ENCODE data around the gene ERC2.

ERC2 gene

DNA sequence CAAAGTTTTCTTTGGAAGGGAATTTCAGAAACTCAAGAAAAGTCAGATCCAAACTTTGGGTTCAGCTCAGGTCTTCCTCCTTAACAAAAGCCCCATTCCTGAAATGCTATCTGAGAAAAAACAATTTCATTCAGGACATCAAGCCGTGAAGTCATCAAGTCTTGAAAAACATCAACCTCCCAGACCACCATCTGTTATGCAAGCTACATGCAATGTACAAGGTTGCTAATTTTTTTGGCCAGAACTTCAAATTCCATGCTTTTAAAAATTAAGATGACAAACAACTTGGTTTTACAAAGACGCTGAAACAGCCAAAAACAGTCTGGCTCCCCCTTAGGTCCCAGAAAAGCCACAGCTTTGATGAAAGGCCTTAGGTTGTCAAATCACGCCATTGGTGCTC lies 927.3 kb downstream of the ERC2 start:
- Mint-ChIP-seq H3K27me3 (no peaks in the 10 kb centered on the region), H3K36me3 (no peaks in the 10 kb centered on the region)
- CTCF ChIA-PET = interaction anchor here (0.5 kb wide), 1 partner anchor 1102 kb away, joined by 3 read pairs; no protein-coding TSS in a partner anchor

DNA sequence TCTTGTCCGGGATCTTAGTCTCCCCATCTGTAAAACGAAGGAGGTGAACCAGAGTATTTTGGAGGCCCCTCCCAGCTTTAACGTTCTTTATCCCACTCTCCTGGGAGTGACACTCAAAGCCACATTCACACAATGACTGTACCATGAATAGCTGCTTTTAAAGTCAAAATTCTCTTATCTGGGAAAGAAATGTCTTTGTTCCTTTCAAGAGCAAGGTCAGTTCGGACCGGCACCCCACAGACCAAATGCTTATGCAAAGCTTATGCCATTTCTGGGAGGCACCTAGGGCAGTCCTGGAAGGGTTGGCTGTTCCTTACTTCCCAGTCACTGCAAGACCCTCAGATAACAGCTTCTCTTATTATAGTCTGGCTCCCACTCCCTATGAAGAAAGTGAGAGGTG lies 927.7 kb downstream of the ERC2 start:
- Mint-ChIP-seq H3K4me1 (no peaks in the 10 kb centered on the region), H3K36me3 (no peaks in the 10 kb centered on the region), H3K4me3 (no peak overlapping the region), H3K9me3 (peaks cover 2% of the 10 kb centered on the region), H3K27me3 (no peaks in the 10 kb centered on the region), H3K27ac (no peak overlapping the region)
- CTCF ChIA-PET = interaction anchor here (0.5 kb wide), 1 partner anchor 1102 kb away, joined by 3 read pairs; no protein-coding TSS in a partner anchor
- no peak for DNase-seq

More for the DNA sequence above, 927.3 kb downstream of the ERC2 start:
- no peak for DNase-seq
- H3K4me3 Mint-ChIP-seq = no peak overlapping the region
- no peak overlapping the region for H3K27ac Mint-ChIP-seq
- no peaks in the 10 kb centered on the region for H3K4me1 Mint-ChIP-seq
- peaks cover 2% of the 10 kb centered on the region for H3K9me3 Mint-ChIP-seq

DNA sequence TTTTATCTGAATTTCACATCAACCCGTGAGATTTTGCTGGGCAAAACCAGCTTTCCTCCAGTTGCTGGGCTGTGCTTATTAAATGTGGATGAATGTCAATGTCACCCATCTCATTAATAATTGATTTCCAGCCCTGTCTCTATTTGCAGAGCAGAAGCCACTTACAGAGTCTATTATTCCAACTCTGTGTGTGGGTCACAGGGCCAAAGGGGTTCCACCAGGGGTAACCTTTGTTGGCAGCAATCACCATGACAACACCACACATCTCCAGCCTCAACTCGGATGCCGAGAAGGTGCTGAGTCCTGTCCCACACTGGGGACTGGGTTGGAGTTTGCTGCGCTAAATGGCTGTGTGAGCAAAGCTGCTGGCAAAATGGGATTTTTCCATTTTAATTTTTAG lies 930.1 kb downstream of the ERC2 start:
- no peaks in the 10 kb centered on the region for H3K4me1 Mint-ChIP-seq
- H3K27ac Mint-ChIP-seq = no peak overlapping the region
- no peak for DNase-seq
- CTCF ChIA-PET = no interaction called here
- no peaks in the 10 kb centered on the region for H3K27me3 Mint-ChIP-seq
- no peaks in the 10 kb centered on the region for H3K36me3 Mint-ChIP-seq
- no peak overlapping the region for H3K4me3 Mint-ChIP-seq
- peaks cover 4% of the 10 kb centered on the region for H3K9me3 Mint-ChIP-seq

DNA sequence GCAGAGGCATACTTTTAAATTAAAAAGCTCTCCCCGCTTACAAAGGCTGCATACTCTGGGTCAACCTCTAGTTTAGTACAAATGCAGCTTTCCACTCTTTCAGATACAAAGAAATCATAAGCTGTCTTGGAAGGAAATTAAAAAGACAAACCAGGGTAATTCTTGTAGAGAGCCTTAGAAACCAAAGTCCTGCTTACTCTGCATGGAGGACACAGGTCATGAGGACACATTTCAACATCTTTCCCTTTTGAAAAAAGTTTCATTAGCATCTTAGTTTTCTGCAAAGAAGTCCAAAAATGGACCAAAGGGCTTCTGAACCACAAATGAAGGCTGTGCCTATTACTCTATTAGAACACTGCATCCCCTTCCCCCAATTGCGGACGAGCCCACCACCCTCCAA lies 930.7 kb downstream of the ERC2 start:
- no peak overlapping the region for H3K4me3 Mint-ChIP-seq
- no peaks in the 10 kb centered on the region for H3K36me3 Mint-ChIP-seq
- DNase-seq = no peak
- CTCF ChIA-PET = no interaction called here
- no peaks in the 10 kb centered on the region for H3K4me1 Mint-ChIP-seq
- no peak overlapping the region for H3K27ac Mint-ChIP-seq
- H3K27me3 Mint-ChIP-seq = no peaks in the 10 kb centered on the region
- H3K9me3 Mint-ChIP-seq = peaks cover 2% of the 10 kb centered on the region

DNA sequence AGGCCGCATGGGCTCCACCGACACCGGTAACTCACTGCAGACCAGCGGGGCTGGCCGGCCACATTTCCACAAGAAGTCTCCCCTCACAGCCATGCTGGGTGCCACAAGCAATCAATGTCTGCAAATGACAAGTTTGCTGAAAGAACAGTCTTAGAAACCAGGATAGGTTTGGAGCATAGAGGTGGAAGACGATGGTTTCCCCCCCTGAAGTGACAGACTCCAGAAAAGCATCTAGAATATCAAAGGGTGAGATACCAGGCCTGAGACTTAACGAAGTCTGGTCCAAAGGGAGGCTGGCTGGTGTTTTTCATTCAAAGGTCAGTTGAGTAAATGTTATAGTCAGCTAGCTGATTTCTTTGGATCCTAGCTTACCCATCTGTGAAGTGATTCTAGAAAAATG lies 931.1 kb downstream of the ERC2 start:
- no peak for DNase-seq
- H3K27ac Mint-ChIP-seq = no peak overlapping the region
- CTCF ChIA-PET = no interaction called here
- H3K9me3 Mint-ChIP-seq = peaks cover 2% of the 10 kb centered on the region
- no peaks in the 10 kb centered on the region for H3K36me3 Mint-ChIP-seq
- no peaks in the 10 kb centered on the region for H3K27me3 Mint-ChIP-seq
- no peak overlapping the region for H3K4me3 Mint-ChIP-seq
- no peaks in the 10 kb centered on the region for H3K4me1 Mint-ChIP-seq

DNA sequence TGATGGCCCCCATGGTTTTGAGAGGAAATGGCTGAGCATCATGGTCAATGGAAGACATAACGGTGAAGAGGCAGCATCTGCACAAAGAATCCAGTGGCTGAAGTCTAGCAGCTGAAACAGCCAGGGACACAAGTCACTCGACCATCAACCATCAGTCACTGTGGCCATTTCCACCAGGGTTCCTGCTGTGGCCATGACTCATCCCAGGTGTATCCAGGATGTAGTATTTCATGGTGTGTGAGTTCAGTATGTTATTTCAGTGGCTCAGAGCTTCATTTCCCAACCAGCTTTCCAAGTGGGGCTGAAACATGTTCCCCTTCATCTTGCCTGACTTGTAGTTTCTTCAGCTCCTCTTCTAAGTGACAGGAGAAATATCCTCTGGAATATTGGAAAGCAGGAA lies 933.4 kb downstream of the ERC2 start:
- CTCF ChIA-PET = no interaction called here
- H3K27me3 Mint-ChIP-seq = no peaks in the 10 kb centered on the region
- H3K27ac Mint-ChIP-seq = no peak overlapping the region
- no peak for DNase-seq
- no peaks in the 10 kb centered on the region for H3K4me1 Mint-ChIP-seq
- no peak overlapping the region for H3K4me3 Mint-ChIP-seq
- H3K9me3 Mint-ChIP-seq = peaks cover 2% of the 10 kb centered on the region
- no peaks in the 10 kb centered on the region for H3K36me3 Mint-ChIP-seq

DNA sequence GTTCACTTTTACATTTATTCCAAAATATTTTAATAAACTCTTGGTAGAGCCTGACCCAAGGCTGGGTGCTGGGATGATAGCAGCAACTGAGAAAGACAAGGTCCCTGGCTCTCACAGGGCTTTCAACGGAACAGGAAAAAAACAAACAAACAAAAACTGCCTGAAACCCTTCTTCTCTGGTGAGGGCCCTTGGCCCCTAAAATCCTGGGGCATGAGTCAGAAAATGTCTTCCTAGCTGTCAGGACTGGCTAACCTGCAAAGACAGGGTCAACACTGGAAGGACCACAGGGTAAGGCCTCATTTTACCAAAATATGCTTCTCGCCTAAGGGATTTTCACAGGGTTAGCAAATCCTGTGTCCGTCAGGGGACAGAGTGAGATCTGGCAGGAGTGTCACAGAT lies 935.5 kb downstream of the ERC2 start:
- Mint-ChIP-seq H3K27me3 (no peaks in the 10 kb centered on the region), H3K27ac (no peak overlapping the region), H3K4me3 (no peak overlapping the region), H3K36me3 (no peaks in the 10 kb centered on the region), H3K9me3 (peaks cover 2% of the 10 kb centered on the region), H3K4me1 (no peaks in the 10 kb centered on the region)
- DNase-seq = no peak
- CTCF ChIA-PET = no interaction called here

DNA sequence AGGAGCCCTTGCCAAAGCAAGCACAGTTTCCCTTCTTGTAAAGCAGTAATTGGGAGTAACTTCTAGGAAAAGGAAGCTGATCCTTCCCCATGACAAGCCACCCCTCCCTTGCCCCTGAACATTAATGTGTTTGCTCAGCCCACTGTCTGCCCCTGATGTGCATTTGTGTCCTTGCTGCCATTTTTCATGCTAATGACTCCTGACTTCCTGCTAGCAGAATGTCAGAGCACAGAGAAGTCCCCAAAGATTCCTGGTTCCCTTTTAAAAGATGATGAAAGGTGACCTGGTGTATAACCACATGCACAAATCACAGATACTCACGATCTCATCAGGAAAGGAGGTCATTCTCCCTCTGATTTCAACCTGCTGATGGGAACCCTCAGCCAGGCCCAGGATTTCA lies 936.9 kb downstream of the ERC2 start:
- Mint-ChIP-seq H3K36me3 (no peaks in the 10 kb centered on the region), H3K27ac (no peak overlapping the region), H3K27me3 (no peaks in the 10 kb centered on the region), H3K9me3 (peaks cover 2% of the 10 kb centered on the region), H3K4me1 (no peaks in the 10 kb centered on the region), H3K4me3 (no peak overlapping the region)
- CTCF ChIA-PET = no interaction called here
- DNase-seq = no peak

DNA sequence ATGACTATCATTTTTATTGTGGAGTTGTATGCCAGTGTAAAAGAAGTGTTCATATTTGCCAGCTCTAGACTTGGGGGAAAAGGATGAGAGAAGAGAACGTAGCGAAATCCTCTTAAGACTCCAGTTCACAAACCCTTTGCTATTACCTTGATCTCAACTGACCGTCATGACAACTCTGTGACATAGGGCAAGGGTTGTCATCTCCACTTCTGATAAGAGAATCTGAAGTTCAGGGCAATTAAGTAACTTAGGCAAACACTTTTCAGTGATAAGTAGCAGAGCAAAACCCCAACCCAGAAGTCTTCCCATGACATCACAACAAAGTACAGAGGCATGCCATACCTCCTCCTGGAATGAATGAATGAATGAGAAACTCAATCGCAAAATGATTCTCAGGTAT lies 940.9 kb downstream of the ERC2 start:
- no peaks in the 10 kb centered on the region for H3K36me3 Mint-ChIP-seq
- CTCF ChIA-PET = no interaction called here
- no peak overlapping the region for H3K27ac Mint-ChIP-seq
- H3K4me3 Mint-ChIP-seq = no peak overlapping the region
- H3K4me1 Mint-ChIP-seq = no peaks in the 10 kb centered on the region
- H3K9me3 Mint-ChIP-seq = no peaks in the 10 kb centered on the region
- DNase-seq = no peak
- H3K27me3 Mint-ChIP-seq = no peaks in the 10 kb centered on the region

DNA sequence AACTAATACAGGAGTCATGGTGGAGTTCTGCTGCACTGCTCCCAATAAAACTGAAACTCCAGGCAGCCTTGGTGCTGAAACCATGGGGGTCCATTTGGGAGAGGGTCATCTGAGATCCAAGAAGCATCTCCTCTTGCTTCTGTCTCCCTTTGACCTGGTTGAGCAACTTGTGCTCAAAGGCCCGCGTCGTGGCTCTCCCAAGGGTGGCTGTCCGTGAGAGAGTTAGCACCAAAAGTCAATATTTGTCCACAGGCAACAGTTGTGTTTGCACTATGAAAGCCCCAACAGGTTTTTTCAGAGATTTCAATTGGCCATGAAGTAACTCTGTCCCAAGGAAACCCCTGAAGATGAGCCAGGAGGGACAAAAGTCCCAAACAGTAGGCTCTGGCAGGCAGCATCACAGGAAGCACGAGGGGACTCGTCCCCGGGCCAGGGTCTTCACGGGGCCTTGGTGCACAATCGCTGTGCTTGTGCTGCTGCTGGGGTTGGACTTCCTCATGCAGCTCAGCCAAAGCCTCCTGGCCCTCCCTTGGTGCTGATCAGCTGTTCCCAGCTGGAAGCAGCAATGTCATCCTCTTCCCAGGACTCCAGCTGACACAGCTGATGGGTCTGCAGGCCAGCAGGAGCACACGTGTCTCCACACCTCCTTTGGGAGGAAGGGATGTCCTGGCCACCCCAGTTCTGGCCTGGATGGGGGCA lies 941.8 kb downstream of the ERC2 start:
- DNase-seq = no peak
- no peaks in the 10 kb centered on the region for H3K27me3 Mint-ChIP-seq
- CTCF ChIA-PET = no interaction called here
- H3K36me3 Mint-ChIP-seq = no peaks in the 10 kb centered on the region
- no peak overlapping the region for H3K4me3 Mint-ChIP-seq
- H3K9me3 Mint-ChIP-seq = no peaks in the 10 kb centered on the region
- no peak overlapping the region for H3K27ac Mint-ChIP-seq
- H3K4me1 Mint-ChIP-seq = no peaks in the 10 kb centered on the region

DNA sequence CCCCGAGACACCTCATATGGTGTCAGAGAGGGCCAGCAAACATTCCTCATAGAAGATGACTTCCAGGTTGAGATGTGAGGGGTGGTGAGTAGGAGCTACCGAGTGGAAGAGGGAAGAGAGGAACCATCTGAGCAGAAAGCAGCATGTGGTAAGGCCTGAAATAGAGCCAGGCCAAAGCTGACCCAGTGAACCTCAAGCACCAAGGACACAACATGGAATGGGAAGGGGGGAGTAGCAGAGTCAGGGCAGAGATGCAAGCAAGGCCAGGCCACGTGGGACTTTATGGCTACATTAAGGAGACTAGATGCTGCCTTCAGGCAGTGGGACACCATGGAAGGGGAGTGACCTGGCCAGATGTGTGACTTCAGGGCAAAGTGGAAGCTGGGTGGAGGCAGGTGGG lies 942.8 kb downstream of the ERC2 start:
- Mint-ChIP-seq H3K4me3 (no peak overlapping the region), H3K27me3 (no peaks in the 10 kb centered on the region), H3K36me3 (no peaks in the 10 kb centered on the region), H3K4me1 (no peaks in the 10 kb centered on the region), H3K9me3 (no peaks in the 10 kb centered on the region), H3K27ac (no peak overlapping the region)
- no peak for DNase-seq
- CTCF ChIA-PET = interaction anchor here (1.7 kb wide), 1 partner anchor 10 kb away, joined by 3 read pairs; no protein-coding TSS in a partner anchor

DNA sequence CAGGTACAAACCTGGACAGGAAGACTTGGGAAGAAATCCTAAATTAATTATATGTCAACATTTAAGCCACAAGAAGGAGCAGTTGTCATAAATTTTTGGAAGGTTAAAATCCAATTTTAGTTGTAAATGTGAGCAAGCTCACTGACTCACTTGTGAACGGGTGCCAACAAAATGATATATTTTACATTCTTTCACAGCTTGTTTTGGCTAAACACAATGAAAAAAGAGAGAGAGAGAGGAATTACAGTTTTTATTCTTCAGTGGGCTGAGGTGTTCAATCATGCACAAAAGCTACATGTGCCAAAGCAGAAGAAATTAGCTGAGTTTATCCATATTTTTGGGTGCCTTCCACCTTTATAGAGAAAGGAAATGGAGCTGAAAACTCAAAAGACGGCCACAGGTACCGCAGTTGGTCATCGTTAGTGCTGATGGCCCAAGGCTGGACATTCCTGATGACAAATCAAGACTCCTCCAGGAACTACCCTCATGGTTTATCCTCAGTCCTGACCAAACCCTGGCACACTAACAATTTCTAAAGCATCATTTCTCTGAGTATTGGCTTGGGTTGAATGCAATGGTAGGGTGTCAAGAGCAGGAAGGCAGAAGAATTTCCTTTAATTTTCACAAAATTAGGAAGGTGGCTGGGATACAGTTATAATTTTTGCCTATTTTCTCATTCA lies 943.6 kb downstream of the ERC2 start:
- no peak for DNase-seq
- Mint-ChIP-seq H3K9me3 (no peaks in the 10 kb centered on the region), H3K27ac (no peak overlapping the region)

DNA sequence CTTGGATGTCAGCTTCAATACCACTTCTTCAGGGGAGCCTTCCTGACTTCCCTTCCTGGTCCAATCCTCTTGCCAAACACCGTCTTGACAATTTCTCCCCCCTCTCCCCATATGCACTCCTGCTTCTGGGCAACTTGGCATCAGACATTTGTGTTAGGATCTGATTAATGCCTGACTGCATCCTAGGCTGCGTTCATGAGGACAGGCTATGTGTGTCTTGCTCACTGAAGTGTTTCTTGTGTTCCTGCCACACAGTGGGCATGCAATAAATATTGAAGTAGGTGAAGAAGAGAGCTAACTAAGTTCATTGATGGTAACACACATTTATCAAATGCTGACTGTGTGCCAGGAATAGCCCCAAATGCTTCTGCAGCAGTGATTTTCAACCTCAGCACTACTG lies 944.8 kb downstream of the ERC2 start:
- Mint-ChIP-seq H3K27me3 (no peaks in the 10 kb centered on the region), H3K27ac (no peak overlapping the region), H3K4me3 (no peak overlapping the region), H3K9me3 (no peaks in the 10 kb centered on the region), H3K36me3 (no peaks in the 10 kb centered on the region), H3K4me1 (no peaks in the 10 kb centered on the region)
- CTCF ChIA-PET = interaction anchor here (1.0 kb wide), 1 partner anchor 145 kb away, joined by 3 read pairs; no protein-coding TSS in a partner anchor
- DNase-seq = no peak

More for the DNA sequence above, 943.6 kb downstream of the ERC2 start:
- no peaks in the 10 kb centered on the region for H3K4me1 Mint-ChIP-seq
- no peaks in the 10 kb centered on the region for H3K36me3 Mint-ChIP-seq
- H3K4me3 Mint-ChIP-seq = no peak overlapping the region
- CTCF ChIA-PET = interaction anchor here (1.0 to 1.7 kb wide), 2 partner anchors 9 to 144 kb away, joined by 3 read pairs; no protein-coding TSS in a partner anchor
- no peaks in the 10 kb centered on the region for H3K27me3 Mint-ChIP-seq

DNA sequence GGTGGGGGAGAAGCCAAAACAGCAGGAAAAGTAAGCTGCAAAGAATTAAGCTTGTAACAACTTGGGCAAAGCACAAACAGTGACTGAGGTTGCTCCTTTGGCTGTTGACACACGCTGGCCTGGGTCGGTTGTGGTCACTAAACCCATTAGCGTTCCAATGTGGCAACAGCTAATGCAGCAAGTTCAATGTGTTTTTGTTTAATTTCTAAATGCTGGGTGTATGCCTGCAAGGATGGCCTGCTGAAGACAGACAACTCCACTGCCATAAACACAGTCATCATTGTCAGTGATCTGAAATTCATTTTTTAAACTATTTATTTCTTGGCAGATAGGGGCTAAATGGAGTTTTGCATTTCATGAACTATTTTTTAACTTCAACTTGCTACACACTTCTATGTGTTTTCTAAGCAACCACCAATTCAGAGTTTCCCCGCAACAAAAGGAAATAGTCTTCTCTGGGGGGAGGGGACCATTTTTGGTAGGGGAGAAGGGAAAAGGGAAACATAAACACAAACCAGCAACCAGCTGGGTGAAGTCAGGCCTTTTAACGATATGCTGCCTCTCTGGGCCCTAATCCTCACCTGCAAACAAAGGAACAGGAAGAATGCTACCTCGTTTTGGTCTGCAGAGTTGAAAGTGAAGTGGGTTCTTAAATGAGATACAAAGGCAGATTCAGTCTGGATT lies 946.4 kb downstream of the ERC2 start:
- H3K27me3 Mint-ChIP-seq = no peaks in the 10 kb centered on the region
- H3K9me3 Mint-ChIP-seq = no peaks in the 10 kb centered on the region
- no peaks in the 10 kb centered on the region for H3K36me3 Mint-ChIP-seq
- CTCF ChIA-PET = no interaction called here
- no peak overlapping the region for H3K27ac Mint-ChIP-seq
- no peak for DNase-seq
- H3K4me3 Mint-ChIP-seq = no peak overlapping the region
- H3K4me1 Mint-ChIP-seq = no peaks in the 10 kb centered on the region

All from activated naive CD4-positive, alpha-beta T cell treated with anti-CD3 and anti-CD28 coated beads, Interleukin-2, amount 10 ng/mL, durations not matched to agents 7 days and 5 days (primary cell).